Measurements from ENCODE around the gene ATAD2B.
"Not testable (repeated sequence)": the region's sequence is repeated elsewhere in the genome, so short reads cannot be mapped to it uniquely, and the experiment has no call there.

The ATAD2B gene

DNA sequence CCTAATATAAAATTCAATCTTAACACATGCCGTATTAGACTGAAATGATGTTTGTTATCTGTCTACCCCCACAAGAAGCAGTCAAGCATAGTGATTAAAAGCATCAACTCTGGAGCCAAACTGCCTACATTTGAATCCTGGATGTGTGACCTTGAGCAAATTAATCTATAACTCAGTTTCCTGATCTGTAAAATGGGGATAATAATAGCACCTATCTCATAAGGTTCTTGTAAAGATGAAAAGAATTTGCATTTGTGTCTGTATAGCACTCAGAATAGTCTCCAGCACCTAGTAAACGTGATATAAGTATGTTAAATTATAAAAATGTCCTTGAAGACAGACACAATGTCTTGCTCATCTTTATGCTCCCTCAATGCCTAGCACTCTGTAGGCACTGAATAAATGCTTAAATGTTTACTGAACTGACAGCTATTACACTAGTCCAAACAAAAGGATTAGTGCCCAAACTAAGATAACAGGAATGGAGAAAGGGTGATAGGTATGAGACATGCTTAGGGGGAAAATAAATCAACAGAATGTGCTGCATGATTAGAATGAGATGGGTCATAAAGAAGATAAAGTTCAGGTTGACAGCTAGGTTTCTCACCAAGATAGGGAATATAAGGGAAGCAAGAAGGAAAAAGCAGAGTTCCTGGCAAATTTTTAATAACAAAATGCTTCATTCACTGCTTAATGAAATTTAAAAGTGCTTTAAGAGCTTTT lies 180.6 kb downstream of the ATAD2B start:
- no peak for DNase-seq (ENCODE audit: low read depth in 2 of 2)

DNA sequence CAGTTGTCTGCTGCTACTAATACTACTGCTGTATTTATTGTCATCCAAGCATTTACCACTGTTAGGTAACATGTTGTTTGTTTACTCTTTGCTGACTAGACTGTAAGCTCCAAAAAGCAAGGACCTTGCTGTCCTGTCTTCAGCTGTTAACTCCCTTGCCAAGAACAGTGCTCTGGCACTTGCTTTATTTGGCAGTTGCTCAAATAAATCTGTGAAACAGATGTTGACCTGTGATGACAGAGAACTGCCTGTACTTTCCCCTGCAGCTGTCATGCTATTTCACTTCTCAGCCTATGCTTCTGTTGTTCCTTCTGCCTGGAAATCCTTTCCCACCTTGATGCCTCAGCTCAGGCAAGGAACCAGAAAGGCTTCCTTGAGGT lies 181.2 kb downstream of the ATAD2B start:
- no peak for DNase-seq (ENCODE audit: low read depth in 2 of 2)

GRCh38 chr2:23745068-23745725 lies 181.7 kb downstream of the ATAD2B start:
- DNase-seq (ENCODE audit: low read depth in 2 of 2), result no peak

DNA sequence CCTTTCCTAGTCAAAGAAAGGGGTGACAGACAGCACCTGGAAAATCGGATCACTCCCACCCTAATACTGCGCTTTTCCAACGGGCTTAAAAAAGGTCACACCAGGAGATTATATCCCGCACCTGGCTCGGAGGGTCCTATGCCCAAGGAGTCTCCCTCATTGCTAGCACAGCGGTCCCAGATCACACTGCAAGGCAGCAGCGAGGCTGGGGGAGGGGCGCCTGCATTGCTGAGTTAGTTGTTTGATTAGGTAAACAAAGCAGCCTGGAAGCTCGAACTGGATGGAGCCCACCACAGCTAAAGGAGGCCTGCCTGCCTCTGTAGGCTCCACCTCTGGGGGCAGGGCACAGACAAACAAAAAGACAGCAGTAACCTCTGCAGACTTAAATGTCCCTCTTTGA lies 190.1 kb downstream of the ATAD2B start:
- not testable (repeated sequence) for DNase-seq (ENCODE audit: low read depth in 2 of 2)

DNA sequence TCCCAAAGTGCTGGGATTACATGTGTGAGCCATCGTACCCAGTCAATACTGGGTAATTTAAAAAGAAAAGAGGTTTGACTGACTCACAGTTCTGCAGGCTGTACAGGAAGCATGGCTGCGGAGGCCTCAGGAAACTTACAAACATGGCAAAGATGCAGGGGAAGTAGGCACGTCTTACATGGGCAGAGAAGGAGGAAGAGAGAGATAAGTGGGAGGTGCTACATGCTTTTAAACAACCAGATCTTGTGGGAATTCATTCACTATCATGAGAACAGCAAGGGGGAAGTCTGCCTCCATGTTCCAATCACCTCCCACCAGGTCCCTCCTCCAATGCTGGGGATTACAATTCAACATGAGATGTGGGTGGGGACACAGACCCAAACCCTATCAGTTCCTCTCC lies 192.5 kb downstream of the ATAD2B start:
- DNase-seq (ENCODE audit: low read depth in 2 of 2), result no peak

- not testable (repeated sequence) for DNase-seq (ENCODE audit: low read depth in 2 of 2)
Observed at GRCh38 chr2:23723029-23723428, 203.9 kb downstream of the ATAD2B start.

DNA sequence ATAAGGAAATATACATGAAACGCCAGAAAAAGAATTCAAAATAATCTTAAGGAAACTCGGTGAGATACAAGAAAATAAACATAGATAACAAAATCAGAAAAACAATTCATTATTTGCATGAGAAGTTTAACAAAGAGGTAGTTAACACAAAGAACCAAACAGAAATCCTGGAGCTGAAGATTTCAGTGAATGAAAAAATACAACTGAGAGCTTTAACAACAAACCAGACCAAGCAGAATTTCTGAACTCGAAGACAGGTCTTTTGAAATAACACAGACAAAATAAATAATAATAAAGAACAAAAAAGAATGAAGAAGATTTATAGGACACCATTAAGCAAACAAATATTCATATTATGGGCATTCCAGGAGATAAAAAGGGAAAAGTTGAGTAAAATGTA lies 204.7 kb downstream of the ATAD2B start:
- no peak for DNase-seq (ENCODE audit: low read depth in 2 of 2)

DNA sequence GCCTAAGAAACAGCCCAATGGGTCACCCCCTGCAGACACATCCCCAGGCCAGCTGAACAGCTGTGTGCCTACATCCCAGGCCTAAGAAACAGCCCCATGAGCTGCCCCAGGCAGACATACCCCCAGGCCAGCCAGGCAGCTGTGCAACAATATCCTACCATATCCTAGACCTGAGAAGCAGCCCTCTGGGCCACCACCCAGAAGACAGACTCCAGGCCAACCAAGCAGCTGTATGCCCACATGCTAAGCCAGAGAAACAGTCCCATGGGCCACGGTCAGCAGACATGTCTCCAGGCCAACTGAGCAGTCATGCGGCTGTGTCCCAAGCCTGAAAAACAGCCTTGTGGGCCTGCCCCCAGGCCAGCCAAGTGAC lies 205.5 kb downstream of the ATAD2B start:
- no peak for DNase-seq (ENCODE audit: low read depth in 2 of 2)

DNA sequence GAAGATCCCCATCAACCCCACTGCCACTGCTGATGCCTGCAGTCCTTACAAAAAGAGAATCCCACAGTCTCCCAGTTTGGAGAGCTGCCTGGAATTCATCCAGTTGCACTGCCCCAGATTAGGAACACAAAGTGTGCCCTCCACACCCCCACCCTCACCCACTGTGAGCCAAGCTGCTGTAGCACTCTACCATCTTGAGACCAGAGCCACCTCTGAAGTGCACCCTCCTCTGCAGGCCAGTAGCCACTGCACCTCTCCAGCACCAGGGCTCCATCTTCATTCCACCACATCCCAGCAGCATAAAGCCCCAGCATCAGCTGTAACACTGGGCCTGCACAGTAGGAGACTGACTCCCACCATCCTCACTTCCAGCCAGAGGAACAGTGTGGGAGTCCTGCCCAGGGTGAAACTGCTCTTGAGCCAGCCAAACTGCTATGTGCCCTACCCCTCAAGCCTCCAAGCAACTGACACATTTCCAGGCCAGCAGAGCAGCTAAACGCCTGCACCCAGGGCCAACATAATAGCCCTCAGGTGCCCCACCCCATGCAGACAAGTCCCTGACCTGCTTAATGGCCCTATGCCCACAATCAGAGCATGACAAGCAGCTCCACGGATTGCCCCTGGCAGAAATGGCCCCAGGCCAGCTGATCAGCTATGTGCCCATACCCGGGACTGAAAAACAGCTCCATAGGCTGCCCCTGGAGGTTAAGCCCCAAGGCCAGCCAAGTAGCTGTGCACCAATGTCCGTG lies 206.0 kb downstream of the ATAD2B start:
- DNase-seq (ENCODE audit: low read depth in 2 of 2), result no peak

DNA sequence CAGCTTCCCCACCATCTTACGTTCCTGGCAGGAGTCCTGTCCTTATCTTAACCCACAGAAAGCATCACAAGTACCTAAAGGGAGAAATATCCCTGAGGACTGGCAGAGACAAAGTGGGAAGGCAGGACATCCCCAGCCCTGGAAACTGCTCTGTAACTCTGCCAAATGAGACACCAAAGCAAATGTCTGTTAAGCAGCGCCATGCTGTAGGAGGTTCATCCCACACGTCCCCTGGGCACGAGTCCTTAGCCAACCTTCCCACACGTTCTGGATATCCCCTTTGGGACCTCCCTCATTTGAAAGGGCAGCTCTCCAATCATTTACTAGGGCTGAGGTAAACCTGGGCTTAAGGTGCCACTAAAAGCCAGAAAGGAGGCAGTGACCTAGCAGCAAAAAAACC lies 207.2 kb downstream of the ATAD2B start:
- DNase-seq (ENCODE audit: low read depth in 2 of 2), result no peak

- no peak for DNase-seq (ENCODE audit: low read depth in 2 of 2)
Observed at GRCh38 chr2:23718931-23719700, 207.8 kb downstream of the ATAD2B start.

- no peak for DNase-seq (ENCODE audit: low read depth in 2 of 2)
Observed at GRCh38 chr2:23713351-23713750, 213.6 kb downstream of the ATAD2B start.

DNA sequence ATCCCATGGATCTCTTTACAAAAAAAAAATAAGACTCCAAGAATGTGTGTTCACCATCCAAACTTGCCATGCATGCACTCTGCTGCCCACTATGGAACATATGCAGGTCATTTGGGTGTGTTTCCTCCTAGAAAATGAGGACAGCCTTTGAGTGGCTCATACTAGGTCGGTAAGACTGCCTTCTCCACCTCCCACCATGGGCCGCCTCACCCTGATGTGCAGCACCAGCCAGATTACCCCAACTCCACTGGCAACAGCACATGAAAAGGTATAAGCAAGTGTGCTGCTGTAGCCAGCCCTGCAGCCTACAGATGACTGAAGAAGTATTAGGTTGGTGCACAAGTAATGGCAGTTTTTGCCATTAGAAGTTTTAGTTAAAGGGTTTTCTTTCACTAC lies 214.2 kb downstream of the ATAD2B start:
- DNase-seq (ENCODE audit: low read depth in 2 of 2), result no peak

DNA sequence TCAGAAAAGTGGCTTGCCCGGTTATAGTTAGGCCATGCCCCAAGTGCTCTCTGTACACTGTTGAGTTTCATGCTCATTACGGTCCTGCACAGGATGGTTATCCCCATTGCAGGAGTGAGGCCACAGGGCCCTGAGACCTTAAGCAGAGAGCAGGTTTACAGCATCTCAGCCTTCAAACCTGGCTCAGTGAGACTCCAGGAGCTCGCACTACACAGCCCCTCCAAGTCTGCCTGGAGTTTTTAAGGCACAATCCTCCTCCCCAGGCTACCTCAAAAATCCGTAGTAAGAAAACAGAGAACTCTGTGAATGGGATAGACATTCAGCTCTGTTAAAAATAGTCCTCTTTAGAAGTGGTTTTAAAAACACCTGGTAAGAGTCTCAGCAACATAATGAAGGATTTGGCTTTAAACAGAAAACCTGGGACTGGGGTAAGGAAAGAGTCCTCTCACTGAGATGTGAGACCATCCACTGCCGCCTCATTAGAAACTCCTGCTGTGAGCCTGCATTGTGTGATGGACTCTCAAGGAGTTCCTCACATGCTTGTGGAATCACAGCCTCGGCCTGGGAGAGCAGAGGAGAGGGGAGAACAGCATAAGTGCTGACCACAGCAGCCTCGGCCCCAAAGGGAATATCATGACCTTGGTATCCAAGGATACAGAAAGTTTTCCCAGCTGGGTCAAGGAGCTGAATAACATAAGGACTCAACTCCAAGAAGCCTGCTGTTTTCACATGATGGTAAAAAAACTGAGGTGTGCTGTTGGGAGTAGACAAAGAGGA lies 214.8 kb downstream of the ATAD2B start:
- no peak for DNase-seq (ENCODE audit: low read depth in 2 of 2)

DNA sequence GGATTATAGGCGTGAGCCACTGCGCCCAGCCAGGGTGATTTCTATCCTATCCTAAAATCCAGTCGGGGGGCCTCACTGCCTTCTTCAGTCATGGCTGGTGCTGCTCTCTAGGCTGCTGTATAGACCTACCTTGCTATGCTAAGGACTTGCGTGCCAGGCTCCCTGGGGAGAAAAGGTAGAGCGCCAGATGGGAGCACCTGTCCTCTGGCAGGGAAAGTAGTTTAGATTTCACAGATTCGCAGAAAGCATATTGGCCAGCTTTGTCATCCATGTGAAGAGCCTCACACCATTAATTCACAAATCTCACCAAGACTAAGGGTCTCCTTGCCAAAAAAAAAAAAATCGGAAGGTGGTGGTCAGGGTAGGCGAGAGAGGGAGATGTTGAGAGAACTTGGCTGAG lies 217.6 kb downstream of the ATAD2B start:
- DNase-seq (ENCODE audit: low read depth in 2 of 2), result no peak

GRCh38 chr2:23708771-23709170 lies 218.2 kb downstream of the ATAD2B start:
- no peak for DNase-seq (ENCODE audit: low read depth in 2 of 2)

DNA sequence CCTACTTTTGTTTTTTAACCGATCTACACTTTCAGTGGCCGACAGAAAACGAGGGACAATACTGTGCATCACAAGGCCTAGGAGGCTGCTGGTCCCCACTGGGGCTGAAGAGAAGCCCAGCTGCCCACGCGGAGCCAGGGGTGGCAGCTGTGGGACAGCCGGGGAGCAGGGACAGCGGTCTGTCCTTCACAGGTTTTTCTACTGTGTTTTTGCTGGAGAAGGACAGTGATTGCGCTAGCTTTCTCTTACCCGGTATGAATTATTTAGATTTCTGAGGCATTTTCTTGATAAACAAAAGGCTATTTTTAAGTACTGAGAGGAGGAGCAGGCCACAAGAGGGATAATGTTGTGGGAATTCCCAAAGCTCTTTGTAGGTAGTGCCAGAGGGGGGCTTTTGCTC lies 219.8 kb downstream of the ATAD2B start:
- no peak for DNase-seq (ENCODE audit: low read depth in 2 of 2)

GRCh38 chr2:23706613-23707078 lies 220.3 kb downstream of the ATAD2B start:
- no peak for DNase-seq (ENCODE audit: low read depth in 2 of 2)

DNA sequence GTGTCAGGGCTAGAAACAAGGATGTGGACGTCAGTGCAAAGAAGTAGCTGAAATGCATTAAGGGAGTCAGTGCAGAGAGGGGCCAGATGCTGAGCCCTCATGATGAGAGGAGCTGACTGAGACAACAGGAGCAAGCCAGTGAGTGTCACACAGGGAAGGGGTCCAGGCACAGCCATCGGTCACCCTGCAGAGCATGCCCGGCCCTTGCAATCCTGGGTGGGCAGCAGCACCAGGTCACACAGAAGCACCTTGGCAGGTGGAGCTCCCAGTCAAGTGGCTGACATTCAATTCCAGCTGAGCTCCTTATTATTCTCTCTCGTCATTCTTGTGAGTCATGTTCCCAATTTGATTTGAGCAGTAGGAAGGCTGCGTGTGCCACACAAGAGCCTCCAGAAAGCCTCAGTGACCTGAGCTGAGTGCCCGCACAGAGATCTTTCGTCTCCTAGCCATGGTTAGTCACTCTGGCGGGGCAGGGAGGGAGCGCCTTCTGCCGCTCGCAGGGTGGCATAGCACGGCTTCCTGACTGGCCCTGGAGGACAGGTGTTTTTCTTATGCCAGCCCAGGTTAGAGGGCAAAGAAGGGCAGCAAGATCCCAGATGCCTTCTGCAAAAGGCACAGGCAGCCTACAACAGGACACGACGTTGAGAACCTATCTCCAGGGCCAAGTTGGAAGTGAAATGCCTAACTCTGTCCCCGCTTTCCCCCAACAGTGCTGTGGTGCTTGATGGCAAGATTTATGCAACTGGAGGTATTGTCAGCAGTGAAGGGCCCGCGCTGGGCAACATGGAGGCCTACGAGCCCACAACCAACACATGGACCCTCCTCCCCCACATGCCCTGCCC lies 220.9 kb downstream of the ATAD2B start:
- DNase-seq (ENCODE audit: low read depth in 2 of 2), result no peak

DNA sequence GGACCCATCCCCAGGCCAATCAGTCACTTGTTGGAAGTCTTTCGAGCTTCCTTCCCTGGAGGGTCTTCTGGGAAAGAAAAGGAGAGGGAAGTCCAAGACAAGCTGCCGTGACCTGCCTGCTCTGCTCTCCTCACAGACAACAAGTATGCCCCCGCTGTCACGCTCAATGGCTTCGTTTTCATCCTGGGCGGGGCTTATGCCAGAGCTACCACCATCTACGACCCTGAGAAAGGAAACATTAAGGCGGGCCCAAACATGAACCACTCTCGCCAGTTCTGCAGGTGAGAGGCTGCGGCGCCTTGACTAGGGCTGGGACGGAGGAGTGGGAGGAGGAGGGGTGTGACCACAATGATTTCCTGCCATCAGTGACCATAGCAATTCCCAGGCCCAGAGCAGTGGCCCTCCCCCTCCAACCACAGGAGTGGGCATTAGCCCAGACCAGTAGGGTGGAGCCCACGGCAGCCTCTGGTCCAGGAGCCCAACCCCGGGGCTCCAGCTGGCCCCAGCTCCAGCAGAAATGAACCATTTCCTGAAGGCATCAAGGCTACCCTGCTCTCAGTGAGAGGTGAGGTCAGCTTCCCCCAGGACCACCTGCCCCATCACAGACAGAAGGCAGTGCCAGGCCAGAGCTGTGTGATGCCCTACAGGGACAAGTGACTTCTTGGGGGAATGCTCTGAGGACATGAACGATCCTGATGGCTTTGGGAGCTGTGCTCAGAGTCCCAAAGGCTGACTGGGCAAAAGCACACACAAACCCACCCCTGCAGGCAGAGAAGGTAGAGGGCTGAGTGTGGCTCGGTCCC lies 223.1 kb downstream of the ATAD2B start:
- DNase-seq (ENCODE audit: low read depth in 2 of 2), result no peak
